K562 (cell line): ENCODE data around the gene C19orf47. TPM values are rescaled to one million over a fixed set of nuclear protein-coding genes. Genes with fewer than 3 reads are reported as not detected.

Source experiments
- ATAC-seq: fragments of 200-7000 bp; cut with Tn5 transposase; 3 replicates; pipeline ENCODE4 v1.9.1; 2020; ENCODE audit warnings: moderate library complexity
- BruUV-seq: library from RNA; stranded (reverse); fragments of 400-500 nt; replicated peaks from 2 replicates; lab custom pipeline; 2021; lab: Mats Ljungman, UMichigan
- CTCF ChIA-PET: fragments of 300-600 bp; formaldehyde crosslinking; extraction: SDS; loops from one replicate; lab custom pipeline; 2021; ENCODE audit warnings: low intra/inter-chr PET ratio; lab: Yijun Ruan, JAX
- POLR2A ChIA-PET: fragments of 300-600, 350-650 bp; sonication (Branson Sonifier 250); formaldehyde crosslinking; extraction: SDS; loops from one replicate; lab custom pipeline; 2021; ENCODE audit warnings: antibody characterized with exemption, inconsistent platforms; lab: Yijun Ruan, JAX
- DNase-seq, 4 experiments: peaks; one replicate each; pipeline versions ENCODE4 v3.0.0 to v3.0.0-alpha.2; 2011 to 2018; ENCODE audit warnings: low spot score in 3 of 4, mixed read lengths in 3 of 4; ENCODE audit errors: extremely low read depth in 1 of 4
- FAIRE-seq: peaks from 2 replicates; lab custom pipeline; 2011; peaks lifted over from hg19 to GRCh38; lab: Jason Lieb, UNC
- H2AFZ ChIP-seq: 2 replicates; pipeline ENCODE4 v1.6.0; 2011; ENCODE audit warnings: low read depth, low read length, control low read depth, inconsistent platforms
- H3K27ac ChIP-seq: fragments of 200-600 bp; 3 replicates; pipeline ENCODE4 v1.8.0; 2011; ENCODE audit warnings: low read depth, mild to moderate bottlenecking, control low read depth, inconsistent platforms, low read length, moderate library complexity, mixed read lengths; ENCODE audit errors: extremely low read depth
- H3K27me3 ChIP-seq, 2 experiments: fragments of 300-600 bp in 1 of 2; 2 replicates in 1 of 2; 3 replicates in 1 of 2; pipeline versions ENCODE4 v1.6.0 to v1.8.0; 2011; ENCODE audit warnings: inconsistent platforms in 2 of 2, low read length in 2 of 2, mild to moderate bottlenecking in 1 of 2, mixed read lengths in 1 of 2, moderate library complexity in 1 of 2; ENCODE audit not compliant: control insufficient read depth in 2 of 2, insufficient read depth in 2 of 2
- H3K36me3 ChIP-seq: fragments of 300-600 bp; 3 replicates; pipeline ENCODE4 v1.8.0; 2011; ENCODE audit warnings: mild to moderate bottlenecking, low read length, inconsistent platforms; ENCODE audit not compliant: control insufficient read depth, insufficient read depth
- H3K4me1 ChIP-seq, 2 experiments: fragments of 200-600 bp in 1 of 2; replicated peaks in 1 of 2; 2 replicates in 1 of 2; 3 replicates in 1 of 2; pipeline versions ENCODE4 v1.5.1 to v1.8.0; 2011; ENCODE audit warnings: inconsistent platforms in 2 of 2, low read length in 2 of 2, mild to moderate bottlenecking in 1 of 2, mixed read lengths in 1 of 2, moderate library complexity in 1 of 2; ENCODE audit not compliant: control insufficient read depth in 2 of 2, insufficient read depth in 2 of 2
- H3K4me2 ChIP-seq: 2 replicates; pipeline ENCODE4 v1.6.1; 2011; ENCODE audit warnings: low read length, control low read depth, inconsistent platforms, mixed read lengths; ENCODE audit not compliant: insufficient read depth
- H3K4me3 ChIP-seq: fragments of 200-600 bp; sonication (generic), shearing (Covaris generic); 2 replicates; pipeline ENCODE4 v1.5.1; 2016; ENCODE audit warnings: control low read depth, inconsistent platforms
- H3K79me2 ChIP-seq: fragments of 200-600 bp; 3 replicates; pipeline ENCODE4 v1.8.0; 2011; ENCODE audit warnings: low read length, inconsistent platforms; ENCODE audit not compliant: control insufficient read depth, insufficient read depth
- H3K9ac ChIP-seq, 2 experiments: 2 replicates each; pipeline versions ENCODE4 v1.6.0 to v1.6.1; 2011; ENCODE audit warnings: low read depth in 2 of 2, low read length in 2 of 2, control low read depth in 1 of 2, inconsistent platforms in 1 of 2, mild to moderate bottlenecking in 1 of 2, mixed read lengths in 1 of 2; ENCODE audit not compliant: insufficient read depth in 1 of 2
- H3K9me1 ChIP-seq: one replicate; pipeline ENCODE4 v1.6.0; 2011; ENCODE audit warnings: inconsistent platforms, mild to moderate bottlenecking, low read length, moderate library complexity; ENCODE audit not compliant: control insufficient read depth, insufficient read depth
- H3K9me3 ChIP-seq: replicated peaks from 2 replicates; pipeline ENCODE4 v1.5.1; 2011; ENCODE audit warnings: low read depth, low read length, inconsistent platforms; ENCODE audit not compliant: control insufficient read depth, insufficient read depth
- H4K20me1 ChIP-seq: replicated peaks from 2 replicates; pipeline ENCODE4 v1.6.1; 2011; ENCODE audit warnings: low read length, inconsistent platforms, mixed read lengths; ENCODE audit not compliant: control insufficient read depth, insufficient read depth
- EGR1 ChIP-seq: fragments of 450-650 bp; conservative IDR thresholded peaks from 2 replicates; pipeline ENCODE4 v1.6.1; 2017; ENCODE audit warnings: mild to moderate bottlenecking
- ETV5 ChIP-seq: sonication (generic); formaldehyde crosslinking; IDR thresholded peaks from 2 replicates; pipeline ENCODE4 v1.4.0; 2020; ENCODE audit warnings: low read depth, mild to moderate bottlenecking, missing genetic modification reagents
- FOXJ3 ChIP-seq: sonication (generic); formaldehyde crosslinking; IDR thresholded peaks from 2 replicates; pipeline ENCODE4 v1.4.0; 2020; ENCODE audit warnings: mild to moderate bottlenecking, missing genetic modification reagents
- FOXO4 ChIP-seq: fragments of 450-650 bp; formaldehyde crosslinking; IDR thresholded peaks from 2 replicates; pipeline ENCODE4 v1.4.0; 2020; ENCODE audit warnings: mild to moderate bottlenecking, moderate library complexity
- KDM4B ChIP-seq, 2 experiments: fragments of 450-650 bp in 1 of 2; sonication (generic) in 1 of 2; IDR thresholded peaks; 2 replicates each; pipeline ENCODE4 v1.6.1; 2016 to 2017; ENCODE audit warnings: borderline replicate concordance in 2 of 2, antibody characterized with exemption in 1 of 2, low read depth in 1 of 2, mild to moderate bottlenecking in 1 of 2
- MED1 ChIP-seq: sonication (generic); formaldehyde crosslinking; IDR thresholded peaks from 2 replicates; pipeline ENCODE4 v1.8.1; 2023; ENCODE audit warnings: missing genetic modification reagents, borderline replicate concordance
- PRPF4 ChIP-seq: fragments of 200-400 bp; formaldehyde crosslinking; IDR thresholded peaks from one replicate; pipeline ENCODE4 v1.6.1; 2017; ENCODE audit warnings: low read length, low read depth, mild to moderate bottlenecking; ENCODE audit not compliant: insufficient read depth, poor library complexity, severe bottlenecking
- TBL1XR1 ChIP-seq, 2 experiments: IDR thresholded peaks; 2 replicates each; pipeline ENCODE4 v1.6.1; 2012; ENCODE audit warnings: improper control_type of control experiment in 2 of 2, low read length in 2 of 2, mild to moderate bottlenecking in 1 of 2
- ZBTB11 ChIP-seq, 3 experiments: fragments of 200-800 bp in 1 of 3; fragments of 250-450 bp in 1 of 3; fragments of 450-650 bp in 1 of 3; sonication (Bioruptor Pico) in 1 of 3; sonication (Bioruptor generic) in 1 of 3; formaldehyde crosslinking in 1 of 3; IDR thresholded peaks; 2 replicates each; pipeline versions ENCODE4 v1.6.1 to v1.8.0; 2016 to 2022; ENCODE audit warnings: mild to moderate bottlenecking in 2 of 3, missing genetic modification characterization in 2 of 3, missing compliant biosample characterization in 1 of 3, moderate library complexity in 1 of 3
- WGBS: fragments of 100-300 bp; shearing (Covaris generic); methylation state at CpG from one replicate; pipeline ENCODE4 v1.1.6; 2016; ENCODE audit warnings: low coverage, mixed read lengths; ENCODE audit not compliant: insufficient coverage; ENCODE audit errors: missing lambda C conversion rate; 5-methylcytosine and 5-hydroxymethylcytosine counted together
- in situ Hi-C: fragments of 300-500 bp; cut with MboI; formaldehyde crosslinking; loops from 4 replicates; pipeline ENCODE4 v1.15.0; 2018; ENCODE audit warnings: inconsistent platforms, mixed read lengths
- intact Hi-C: fragments of 100-400 bp; cut with micrococcal nuclease; formaldehyde crosslinking; loops from 2 replicates; pipeline ENCODE4 v1.14.2; 2022
- polyA plus RNA-seq, 8 experiments: library from polyadenylated mRNA; depleted of rRNA in 4 of 8; stranded (reverse) in 5 of 8; unstranded in 3 of 8; fragments of >200 nt; fragmentation: Nextera tagmentation in 2 of 8; fragmentation: Illumina TruSeq in 1 of 8; extraction: Ambion mirVana in 2 of 8; extraction: Trizol in 1 of 8; gene quantifications; 2 replicates each; pipeline versions ENCODE4 v1.2.1 to v1.2.3, GENCODE V29; 2011 to 2014; ENCODE audit warnings: inconsistent platforms in 1 of 8, missing spikeins in 1 of 8
- total RNA-seq, 7 experiments: library from RNA; depleted of rRNA in 6 of 7; stranded (reverse); fragments of >200 nt in 6 of 7; fragmentation: Illumina TruSeq in 2 of 7; extraction: Trizol in 2 of 7; gene quantifications; 2 replicates each; pipeline versions ENCODE4 v1.2.1 to v1.2.3, GENCODE V29; 2011 to 2021; ENCODE audit warnings: low replicate concordance in 1 of 7
- TF ChIP-seq, protein P1 (sequence below): fragments of 250-450 bp; sonication (Bioruptor Pico); IDR thresholded peaks from 2 replicates; pipeline ENCODE4 v1.5.0; 2021; ENCODE audit warnings: mild to moderate bottlenecking, moderate library complexity

Gene C19orf47
- total and polyA plus RNA-seq, 9 of the 15 experiments (the other 6 are each of a cell fraction or from before 2014, with no cell fraction given), result 0.08 to 26.1 (median 14.7) TPM

GRCh38 chr19:40366697-40367561 lies 18.7 kb upstream of the C19orf47 start:
- H3K79me2 ChIP-seq, result peaks cover 12% of the 10 kb centered on the region; the same call in 2 of the 3 replicates
- intact Hi-C loops, result loop anchor here (10.0 kb wide), 1 partner anchor 222 kb away; no protein-coding TSS in a partner anchor
- no TSS peak for BruUV-seq
- H3K9me1 ChIP-seq, result no peaks in the 10 kb centered on the region
- H3K27ac ChIP-seq, result peak overlapping the region; percentile 5; the same call in 1 of the 3 replicates
- H3K4me2 ChIP-seq, result peak overlapping the region; percentile 79
- peaks cover 52 to 58% of the 10 kb centered on the region in 2 experiments for H3K4me1 ChIP-seq
- peaks cover 39% of the 10 kb centered on the region; the same call in 2 of the 3 replicates for H3K36me3 ChIP-seq
- ATAC-seq, result peak; percentile 35
- 56% methylated on average over 25 of the region's 27 CpGs for WGBS
- no peak overlapping the region for H3K4me3 ChIP-seq
- H3K9ac ChIP-seq, result peak overlapping the region in 1 of 2 experiments; percentile 89; a peak in 3 of 4 replicates
- peaks cover 9% of the 10 kb centered on the region; the same call in 1 of the 2 replicates for H4K20me1 ChIP-seq
- no peaks in the 10 kb centered on the region for H3K9me3 ChIP-seq
- no peaks in the 10 kb centered on the region for H3K27me3 ChIP-seq
- peak; percentile 80 for FAIRE-seq
- ChIA-PET CTCF (no interaction called here), POLR2A (interaction anchor here (0.6 to 1.0 kb wide), 3 partner anchors 29 to 322 kb away, joined by 3 read pairs; no protein-coding TSS in a partner anchor)
- in situ Hi-C loops, result no loop called here
- peak; percentile 64 to 78 (median 72) for DNase-seq
- no peak overlapping the region for H2AFZ ChIP-seq
- 0 out of 4 replicates have a peak, but pooled peaks of 1 of the 2 experiments have one; percentile 22 for TF ChIP-seq KDM4B (IDR thresholded peaks at IDR 0.05; ENCODE audit: borderline replicate concordance in 2 of 2, low read depth in 1 of 2)
- TF ChIP-seq MED1 (CRISPR knock-in tag), result no peak
- TF ChIP-seq ZBTB11 (CRISPR knock-in tag; IDR thresholded peaks at IDR 0.05), result no peak
- TF ChIP-seq, protein P1, sequence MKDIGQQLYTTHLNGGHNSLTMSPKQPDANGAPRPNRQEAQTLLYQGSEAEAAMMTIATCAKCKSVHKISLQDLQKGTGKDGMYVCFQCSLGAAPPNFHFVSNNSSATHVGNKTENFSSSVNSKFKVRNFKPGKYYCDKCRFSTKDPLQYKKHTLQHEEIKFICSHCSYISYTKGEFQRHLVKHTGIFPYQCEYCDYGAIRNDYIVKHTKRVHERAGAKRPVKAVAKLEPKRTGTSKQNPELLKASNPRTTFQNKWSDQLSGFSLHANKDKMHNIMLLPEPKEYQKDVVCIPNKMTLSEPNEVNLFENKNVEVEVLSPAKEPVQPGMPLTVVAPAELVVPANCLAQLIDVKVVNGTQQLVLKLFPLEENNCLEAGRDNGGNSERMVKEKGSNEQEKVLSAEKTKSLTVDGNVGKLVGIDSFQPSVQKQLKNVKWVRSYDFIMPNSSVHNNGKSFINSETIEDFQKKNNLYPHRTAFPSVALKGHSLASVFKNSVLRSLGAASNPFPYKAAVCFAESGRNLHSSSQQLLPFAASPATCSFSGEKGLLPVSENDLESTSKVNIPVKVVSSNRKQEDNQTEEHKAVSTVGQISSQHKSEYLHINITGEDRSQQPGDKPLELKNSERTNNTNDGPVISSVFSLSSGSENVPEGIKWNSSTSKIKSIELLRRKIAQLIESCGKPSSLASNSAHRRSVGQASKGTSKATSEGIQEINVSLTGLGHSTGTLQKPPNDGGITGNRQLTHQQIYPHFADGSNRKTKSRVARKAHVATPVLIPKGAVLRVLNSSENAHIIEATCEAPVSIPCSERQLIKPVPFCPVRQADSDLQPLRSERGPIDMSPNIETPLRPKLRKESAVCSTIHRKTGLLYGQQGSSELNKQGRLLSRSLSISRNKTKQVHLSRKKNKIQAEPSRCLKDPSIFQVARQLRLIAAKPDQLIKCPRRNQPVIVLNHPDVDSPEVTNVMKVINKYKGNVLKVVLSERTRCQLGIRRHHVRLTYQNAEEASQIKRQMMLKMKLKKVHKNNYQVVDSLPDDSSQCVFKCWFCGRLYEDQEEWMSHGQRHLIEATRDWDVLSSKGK (CRISPR knock-in tag), result no peak
- TF ChIP-seq TBL1XR1 (IDR thresholded peaks at IDR 0.05; ENCODE audit: low read length in 2 of 2), result no peak
- no peak for TF ChIP-seq PRPF4
- no peak for TF ChIP-seq FOXO4
- TF ChIP-seq ETV5 (CRISPR knock-in tag), result no peak
- TF ChIP-seq FOXJ3 (CRISPR knock-in tag), result no peak
- peak; percentile 95 for TF ChIP-seq EGR1
